Neutrophil (primary cell): Measurements from ENCODE around the gene CSRNP3.

Experiments
- H3K27ac ChIP-seq: fragments of 200-600 bp; sonication (generic); 2 replicates; pipeline ENCODE4 v1.5.1; 2016; ENCODE audit warnings: mild to moderate bottlenecking, moderate library complexity
- H3K27me3 ChIP-seq: fragments of 200-600 bp; sonication (generic); 2 replicates; pipeline ENCODE4 v1.6.0; 2016; ENCODE audit warnings: mild to moderate bottlenecking
- H3K36me3 ChIP-seq: fragments of 200-600 bp; sonication (generic); 2 replicates; pipeline ENCODE4 v1.5.1; 2017
- H3K4me1 ChIP-seq, 2 experiments: fragments of 200-600 bp in 1 of 2; sonication (generic) in 1 of 2; 1 replicate in 1 of 2; 2 replicates in 1 of 2; pipeline versions ENCODE4 v1.5.1 to v1.6.1; 2013 to 2016; ENCODE audit warnings: low read depth in 1 of 2, low read length in 1 of 2, mild to moderate bottlenecking in 1 of 2, moderate library complexity in 1 of 2; ENCODE audit not compliant: control insufficient read depth in 1 of 2, insufficient read depth in 1 of 2
- H3K4me3 ChIP-seq, 2 experiments: fragments of 200-600 bp in 1 of 2; sonication (generic) in 1 of 2; 1 replicate in 1 of 2; 2 replicates in 1 of 2; pipeline ENCODE4 v1.5.1; 2013 to 2016; ENCODE audit warnings: low read depth in 1 of 2, low read length in 1 of 2, mild to moderate bottlenecking in 1 of 2, moderate library complexity in 1 of 2
- H3K9me3 ChIP-seq: fragments of 200-600 bp; sonication (generic); 2 replicates; pipeline ENCODE4 v1.5.1; 2016
- TF ChIP-seq, protein P1 (sequence below): fragments of 200-600 bp; sonication (generic); IDR thresholded peaks from 2 replicates; pipeline ENCODE4 v1.5.1; 2016; ENCODE audit warnings: antibody characterized with exemption

The CSRNP3 gene

DNA sequence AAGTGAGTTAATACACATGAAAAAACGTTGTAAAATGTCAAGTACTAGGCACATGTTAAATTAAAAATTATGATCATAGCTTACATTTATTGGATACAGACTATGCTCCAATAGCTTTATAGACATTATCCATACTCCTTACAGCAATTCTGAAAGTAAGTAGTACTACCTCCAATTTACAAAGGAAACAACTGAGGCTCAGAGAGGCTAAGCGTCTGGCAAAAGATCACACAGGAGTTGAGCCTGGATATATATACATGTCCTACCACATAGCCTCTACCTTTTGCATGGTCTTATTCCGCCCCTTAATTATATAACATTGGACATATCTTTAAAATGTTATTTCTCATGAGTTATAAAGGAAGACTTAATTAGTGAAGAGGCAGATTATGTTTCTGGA is 127.3 kb downstream of the CSRNP3 start:
- no peak overlapping the region for H3K4me3 ChIP-seq
- H3K27me3 ChIP-seq, result no peaks in the 10 kb centered on the region
- H3K36me3 ChIP-seq, result no peaks in the 10 kb centered on the region
- no peaks in the 10 kb centered on the region for H3K9me3 ChIP-seq
- peaks cover 4 to 8% of the 10 kb centered on the region in 2 experiments for H3K4me1 ChIP-seq
- TF ChIP-seq, protein P1, sequence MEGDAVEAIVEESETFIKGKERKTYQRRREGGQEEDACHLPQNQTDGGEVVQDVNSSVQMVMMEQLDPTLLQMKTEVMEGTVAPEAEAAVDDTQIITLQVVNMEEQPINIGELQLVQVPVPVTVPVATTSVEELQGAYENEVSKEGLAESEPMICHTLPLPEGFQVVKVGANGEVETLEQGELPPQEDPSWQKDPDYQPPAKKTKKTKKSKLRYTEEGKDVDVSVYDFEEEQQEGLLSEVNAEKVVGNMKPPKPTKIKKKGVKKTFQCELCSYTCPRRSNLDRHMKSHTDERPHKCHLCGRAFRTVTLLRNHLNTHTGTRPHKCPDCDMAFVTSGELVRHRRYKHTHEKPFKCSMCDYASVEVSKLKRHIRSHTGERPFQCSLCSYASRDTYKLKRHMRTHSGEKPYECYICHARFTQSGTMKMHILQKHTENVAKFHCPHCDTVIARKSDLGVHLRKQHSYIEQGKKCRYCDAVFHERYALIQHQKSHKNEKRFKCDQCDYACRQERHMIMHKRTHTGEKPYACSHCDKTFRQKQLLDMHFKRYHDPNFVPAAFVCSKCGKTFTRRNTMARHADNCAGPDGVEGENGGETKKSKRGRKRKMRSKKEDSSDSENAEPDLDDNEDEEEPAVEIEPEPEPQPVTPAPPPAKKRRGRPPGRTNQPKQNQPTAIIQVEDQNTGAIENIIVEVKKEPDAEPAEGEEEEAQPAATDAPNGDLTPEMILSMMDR, result no peak
- H3K27ac ChIP-seq, result no peak overlapping the region

DNA sequence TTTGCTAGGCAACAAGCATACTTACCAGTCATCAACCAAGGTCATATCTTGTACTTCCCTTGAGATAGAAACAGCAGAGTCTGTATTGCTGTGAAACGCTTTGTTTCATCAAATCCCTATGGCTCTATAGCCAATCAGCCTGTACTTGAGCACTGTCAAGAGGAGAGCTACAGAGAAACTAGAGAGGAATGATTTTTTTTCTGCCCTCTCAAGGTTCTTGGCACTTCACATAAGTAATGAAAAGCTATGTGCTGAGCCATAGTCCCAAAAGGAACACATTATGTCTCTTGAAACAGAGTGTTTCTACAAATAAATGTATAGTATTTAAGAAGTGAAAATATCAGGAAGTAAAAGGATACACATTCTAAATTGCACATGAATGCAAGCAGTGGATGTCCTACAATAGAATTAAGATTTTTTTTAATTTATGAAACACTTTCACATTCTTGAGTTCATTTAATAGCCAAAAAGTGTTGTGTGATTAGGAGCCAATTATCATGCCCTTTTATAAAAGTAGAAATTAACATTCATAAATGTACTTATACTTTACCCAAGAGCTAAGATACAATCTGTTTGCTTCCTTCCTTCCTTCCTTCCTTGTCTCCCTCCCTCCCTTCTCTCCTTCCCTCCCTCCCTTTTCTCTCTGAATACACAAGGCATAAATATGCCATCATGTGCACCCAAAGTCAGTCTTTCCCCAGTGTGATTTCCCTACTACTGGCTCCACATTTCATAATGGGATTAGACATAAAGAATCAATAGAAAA is 131.8 kb downstream of the CSRNP3 start:
- H3K4me3 ChIP-seq, result no peak overlapping the region
- no peaks in the 10 kb centered on the region for H3K9me3 ChIP-seq
- TF ChIP-seq, protein P1, result no peak
- no peaks in the 10 kb centered on the region for H3K36me3 ChIP-seq
- H3K27ac ChIP-seq, result no peak overlapping the region
- no peaks in the 10 kb centered on the region for H3K27me3 ChIP-seq
- H3K4me1 ChIP-seq, result no peaks in the 10 kb centered on the region

DNA sequence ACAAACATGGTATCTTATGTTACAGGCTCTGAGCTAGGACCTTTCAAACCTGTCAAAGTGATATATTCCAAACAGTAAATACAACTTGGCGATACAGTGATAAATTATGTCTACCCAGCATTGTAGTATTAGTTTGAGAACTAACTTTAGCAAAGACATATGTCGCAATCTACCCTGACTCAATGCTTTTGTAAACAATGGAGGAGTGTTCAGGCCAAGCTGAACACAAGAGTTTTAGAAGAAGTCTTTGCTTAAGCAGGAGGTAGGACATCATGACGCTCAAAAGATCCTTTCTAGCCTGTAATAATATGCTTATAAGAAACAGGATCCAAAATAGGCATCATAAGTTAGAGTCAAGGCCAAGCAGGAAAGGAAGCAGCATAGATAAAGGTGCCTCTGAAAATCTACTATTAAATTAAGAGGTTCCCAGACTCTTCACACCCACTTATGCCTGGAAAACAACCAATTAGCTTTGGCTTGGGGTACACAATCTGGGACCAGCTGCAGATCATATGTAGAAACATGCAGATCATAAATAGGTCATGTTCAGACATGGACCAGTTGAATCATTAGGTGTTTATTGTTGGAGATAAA is 132.5 kb downstream of the CSRNP3 start:
- Histone ChIP-seq H3K27me3 (no peaks in the 10 kb centered on the region), H3K27ac (no peak overlapping the region), H3K9me3 (no peaks in the 10 kb centered on the region), H3K4me3 (no peak overlapping the region), H3K4me1 (no peaks in the 10 kb centered on the region), H3K36me3 (no peaks in the 10 kb centered on the region)
- TF ChIP-seq, protein P1, result no peak

DNA sequence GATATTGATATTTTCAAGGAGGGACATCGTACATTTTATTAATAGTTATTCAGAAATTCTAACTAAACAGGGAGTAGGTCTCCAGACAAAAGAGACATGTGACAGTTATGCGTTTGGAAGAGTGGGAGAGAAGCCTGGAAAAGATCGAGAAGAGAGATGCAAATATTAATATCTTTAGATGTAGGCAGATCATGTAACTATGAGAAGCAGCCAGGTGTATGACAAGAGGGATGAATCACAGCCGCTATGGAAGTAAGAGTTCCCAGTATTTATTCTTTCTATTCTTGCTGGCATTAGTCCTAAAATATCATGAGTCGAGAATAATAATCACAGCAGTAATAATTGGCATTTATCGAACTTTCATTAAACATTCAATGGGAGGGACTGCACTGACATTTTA is 140.2 kb downstream of the CSRNP3 start:
- H3K9me3 ChIP-seq, result no peaks in the 10 kb centered on the region
- H3K27me3 ChIP-seq, result peaks cover 12% of the 10 kb centered on the region
- no peak overlapping the region for H3K27ac ChIP-seq
- no peak overlapping the region for H3K4me3 ChIP-seq
- no peaks in the 10 kb centered on the region for H3K36me3 ChIP-seq
- H3K4me1 ChIP-seq, result no peaks in the 10 kb centered on the region
- TF ChIP-seq, protein P1, result no peak

DNA sequence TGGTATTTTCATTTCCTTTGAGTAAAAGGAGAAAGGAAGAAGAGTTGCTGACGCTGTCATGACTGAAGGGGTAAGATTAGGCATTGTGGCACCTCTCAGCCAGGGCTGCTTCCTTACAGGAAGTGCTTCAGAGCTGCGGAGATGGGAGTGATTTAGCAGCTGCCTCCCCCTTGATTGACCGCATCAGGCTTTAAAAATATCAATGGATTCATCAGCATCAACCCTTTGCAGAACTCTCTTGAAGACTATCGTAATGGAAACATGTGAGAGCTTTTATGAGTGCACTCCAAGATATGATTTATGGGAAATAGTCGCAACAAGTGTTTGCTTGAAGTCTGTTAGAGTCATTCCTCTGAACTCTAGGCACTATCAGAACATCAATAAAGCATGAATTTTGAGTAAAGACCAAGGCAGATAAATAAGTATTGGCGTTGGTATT is 141.1 kb downstream of the CSRNP3 start:
- TF ChIP-seq, protein P1, result no peak
- no peaks in the 10 kb centered on the region for H3K36me3 ChIP-seq
- no peaks in the 10 kb centered on the region for H3K4me1 ChIP-seq
- H3K27me3 ChIP-seq, result peaks cover 12% of the 10 kb centered on the region
- no peak overlapping the region for H3K4me3 ChIP-seq
- no peaks in the 10 kb centered on the region for H3K9me3 ChIP-seq
- H3K27ac ChIP-seq, result no peak overlapping the region
